HepG2 (cell line): ENCODE results near the gene MATK. TPM values are rescaled to one million over a fixed set of nuclear protein-coding genes. Genes with fewer than 3 reads are reported as not detected.
A peak's percentile ranks its signal among the peaks of the same experiment; 100 is the strongest.

ENCODE experiments used
- ATAC-seq: fragments of 200-7000 bp; cut with Tn5 transposase; 3 replicates; pipeline ENCODE4 v1.9.1; 2020; ENCODE audit warnings: mild to moderate bottlenecking, moderate library complexity
- BruUV-seq: library from RNA; stranded (reverse); fragments of 400-500 nt; replicated peaks from 2 replicates; lab custom pipeline; 2021; lab: Mats Ljungman, UMichigan
- CTCF ChIA-PET: fragments of 300-600 bp; formaldehyde crosslinking; extraction: SDS; loops from one replicate; lab custom pipeline; 2021; ENCODE audit warnings: low total read pairs, inconsistent platforms, low intra/inter-chr PET ratio; lab: Yijun Ruan, JAX
- POLR2A ChIA-PET: fragments of 350-600 bp; sonication (Branson Sonifier 250); formaldehyde crosslinking; loops from one replicate; lab custom pipeline; 2020; ENCODE audit warnings: antibody characterized with exemption, inconsistent platforms; lab: Yijun Ruan, JAX
- DNase-seq: peaks from one replicate; pipeline ENCODE4 v3.0.0-alpha.2; 2015; ENCODE audit warnings: low spot score
- FAIRE-seq: peaks from 3 replicates; lab custom pipeline; 2011; peaks lifted over from hg19 to GRCh38; lab: Jason Lieb, UNC
- H2AFZ ChIP-seq: one replicate; pipeline ENCODE4 v1.6.1; 2011; ENCODE audit warnings: low read length, inconsistent platforms
- H3K27ac ChIP-seq: fragments of 300-600 bp; 3 replicates; pipeline ENCODE4 v1.8.0; 2011; ENCODE audit warnings: mixed run types, mild to moderate bottlenecking, mixed read lengths, low read length, inconsistent platforms; ENCODE audit not compliant: insufficient read depth; ENCODE audit errors: extremely low read length
- H3K27me3 ChIP-seq, 2 experiments: fragments of 200-600 bp in 1 of 2; 2 replicates in 1 of 2; 3 replicates in 1 of 2; pipeline versions ENCODE4 v1.6.0 to v1.8.0; 2011; ENCODE audit warnings: low read length in 2 of 2, mild to moderate bottlenecking in 2 of 2, moderate library complexity in 2 of 2, inconsistent platforms in 1 of 2; ENCODE audit not compliant: insufficient read depth in 2 of 2, control insufficient read depth in 1 of 2
- H3K36me3 ChIP-seq, 2 experiments: fragments of 200-600 bp in 1 of 2; replicated peaks in 1 of 2; 2 replicates in 1 of 2; 3 replicates in 1 of 2; pipeline versions ENCODE4 v1.5.1 to v1.8.0; 2011; ENCODE audit warnings: low read length in 2 of 2, inconsistent platforms in 1 of 2; ENCODE audit not compliant: insufficient read depth in 2 of 2, control insufficient read depth in 1 of 2
- H3K4me1 ChIP-seq: 2 replicates; pipeline ENCODE4 v1.5.1; 2012; ENCODE audit warnings: low read length, inconsistent platforms; ENCODE audit not compliant: insufficient read depth
- H3K4me2 ChIP-seq: 2 replicates; pipeline ENCODE4 v1.6.0; 2011; ENCODE audit warnings: low read depth, low read length, inconsistent platforms
- H3K4me3 ChIP-seq, 3 experiments: fragments of 200-600 bp in 1 of 3; sonication (generic), shearing (Covaris generic) in 1 of 3; replicated peaks in 1 of 3; 2 replicates each; pipeline ENCODE4 v1.5.1; 2011 to 2016; ENCODE audit warnings: low read length in 3 of 3, inconsistent platforms in 2 of 3, low read depth in 2 of 3, mild to moderate bottlenecking in 2 of 3, control low read depth in 1 of 3, mixed read lengths in 1 of 3; ENCODE audit not compliant: insufficient read depth in 1 of 3
- H3K79me2 ChIP-seq: one replicate; pipeline ENCODE4 v1.6.1; 2011; ENCODE audit warnings: low read length, inconsistent platforms; ENCODE audit not compliant: insufficient read depth
- H3K9ac ChIP-seq: 2 replicates; pipeline ENCODE4 v1.6.0; 2011; ENCODE audit warnings: mild to moderate bottlenecking, low read depth, low read length, inconsistent platforms; ENCODE audit not compliant: insufficient read depth
- H3K9me3 ChIP-seq: 2 replicates; pipeline ENCODE4 v1.5.1; 2012; ENCODE audit warnings: mild to moderate bottlenecking, low read length
- H4K20me1 ChIP-seq: 2 replicates; pipeline ENCODE4 v1.6.0; 2011; ENCODE audit warnings: inconsistent platforms, mild to moderate bottlenecking, low read length, moderate library complexity; ENCODE audit not compliant: insufficient read depth
- HES4 ChIP-seq: sonication (generic); formaldehyde crosslinking; IDR thresholded peaks from 2 replicates; pipeline ENCODE4 v1.9.0; 2021; ENCODE audit warnings: mild to moderate bottlenecking, missing genetic modification reagents, borderline replicate concordance
- RBFOX2 ChIP-seq: fragments of 200-400 bp; formaldehyde crosslinking; IDR thresholded peaks from 2 replicates; pipeline ENCODE4 v1.6.1; 2017; ENCODE audit warnings: low read depth, mild to moderate bottlenecking, low read length
- TEF ChIP-seq: sonication (generic); formaldehyde crosslinking; IDR thresholded peaks from 2 replicates; pipeline ENCODE4 v1.5.0; 2020; ENCODE audit warnings: missing genetic modification reagents
- ZHX2 ChIP-seq, 2 experiments: sonication (generic) in 1 of 2; formaldehyde crosslinking in 1 of 2; IDR thresholded peaks; 2 replicates each; pipeline versions ENCODE4 v1.6.1 to v1.9.0; 2014 to 2022; ENCODE audit warnings: antibody characterized with exemption in 1 of 2, borderline replicate concordance in 1 of 2, inconsistent platforms in 1 of 2, low read depth in 1 of 2, missing genetic modification reagents in 1 of 2
- ZNF101 ChIP-seq: sonication (generic); formaldehyde crosslinking; IDR thresholded peaks from 2 replicates; pipeline ENCODE4 v1.4.0; 2020; ENCODE audit warnings: mild to moderate bottlenecking, low read depth, missing genetic modification reagents, borderline replicate concordance
- WGBS: methylation state at CpG from one replicate; pipeline ENCODE4 v1.1.6; 2017; ENCODE audit warnings: low lambda C conversion rate; 5-methylcytosine and 5-hydroxymethylcytosine counted together
- in situ Hi-C: cut with HindIII; loops from 2 replicates; pipeline ENCODE4 v1.10.0; 2017; ENCODE audit warnings: low pct_unique_long_range_greater_than_20kb; ENCODE audit not compliant: extremely low pct_ligation_motif_present
- intact Hi-C: fragments of 100-400 bp; cut with micrococcal nuclease; formaldehyde crosslinking; loops from one replicate; pipeline ENCODE4 v1.10.0; 2022; ENCODE audit not compliant: unreplicated experiment
- polyA plus RNA-seq, 8 experiments: library from polyadenylated mRNA; depleted of rRNA in 3 of 8; stranded (reverse) in 7 of 8; unstranded in 1 of 8; fragments of >200 nt; fragmentation: Illumina TruSeq in 4 of 8; extraction: Trizol in 4 of 8; gene quantifications; 2 replicates each; pipeline versions ENCODE4 v1.2.1 to v1.2.3, GENCODE V29; 2011 to 2016; ENCODE audit warnings: low read depth in 4 of 8, missing spikeins in 1 of 8, mixed read lengths in 1 of 8; ENCODE audit not compliant: insufficient read depth in 1 of 8
- total RNA-seq, 5 experiments: library from RNA; depleted of rRNA; stranded (reverse); fragments of >200 nt; fragmentation: Illumina TruSeq; extraction: Trizol; gene quantifications; 2 replicates each; pipeline ENCODE4 v1.2.3, GENCODE V29; 2016; ENCODE audit warnings: low read depth in 1 of 5

MATK gene
- total and polyA plus RNA-seq, 2 of the 13 experiments (the other 11 are each of a cell fraction or from before 2014, with no cell fraction given): 0.09 TPM; not detected in 1

- H4K20me1 ChIP-seq: no peaks in the 10 kb centered on the region
- H2AFZ ChIP-seq: no peak overlapping the region
- no peak overlapping the region for H3K27ac ChIP-seq
- H3K4me3 ChIP-seq: no peak overlapping the region
- FAIRE-seq: no peak
- H3K27me3 ChIP-seq: no peaks in the 10 kb centered on the region
- ATAC-seq: no peak
- no peak overlapping the region for H3K9ac ChIP-seq
- 84% methylated on average over 8 of the region's 25 CpGs for WGBS
- POLR2A ChIA-PET: no interaction called here
- peaks cover 5% of the 10 kb centered on the region for H3K4me1 ChIP-seq
- peaks cover 9 to 20% of the 10 kb centered on the region in 2 experiments; a peak in 2 of 5 replicates for H3K36me3 ChIP-seq
- in situ Hi-C loops (no loop called here), intact Hi-C loops (loop anchor here (10.0 kb wide), 1 partner anchor 63 kb away; the partner anchor contains the start of genes PIP5K1C and TJP3)
- no peak overlapping the region for H3K4me2 ChIP-seq
- peaks cover 3% of the 10 kb centered on the region for H3K79me2 ChIP-seq
- DNase-seq: no peak
- TF ChIP-seq ZNF101 (CRISPR knock-in tag): no peak
- 0 out of 2 replicates have a peak, but pooled peaks have one; percentile 29 for TF ChIP-seq RBFOX2
- TF ChIP-seq HES4 (CRISPR knock-in tag): 0 out of 2 replicates have a peak, but pooled peaks have one; percentile 32
- BruUV-seq: no TSS peak
- no peaks in the 10 kb centered on the region for H3K9me3 ChIP-seq
- CTCF ChIA-PET: no interaction called here
Observed at GRCh38 chr19:3768015-3768747, 18.0 kb downstream of the MATK start.

GRCh38 chr19:3767050-3767449 lies 19.1 kb downstream of the MATK start:
- Histone ChIP-seq H3K9ac (no peak overlapping the region), H3K4me2 (no peak overlapping the region), H3K4me1 (peaks cover 6% of the 10 kb centered on the region), H3K27ac (no peak overlapping the region), H3K4me3 (no peak overlapping the region), H3K79me2 (peaks cover 5% of the 10 kb centered on the region), H4K20me1 (no peaks in the 10 kb centered on the region), H3K27me3 (no peaks in the 10 kb centered on the region), H3K36me3 (peaks cover 9 to 20% of the 10 kb centered on the region in 2 experiments; a peak in 2 of 5 replicates), H2AFZ (no peak overlapping the region), H3K9me3 (no peaks in the 10 kb centered on the region)
- ATAC-seq (no peak), DNase-seq (no peak), FAIRE-seq (no peak)
- ChIA-PET POLR2A (no interaction called here), CTCF (no interaction called here)
- TF ChIP-seq RBFOX2: peak; percentile 53; the same call in 1 of the 2 replicates
- TF ChIP-seq TEF (CRISPR knock-in tag): no peak
- TF ChIP-seq ZHX2 (IDR thresholded peaks at IDR 0.05; ENCODE audit: low read depth): no peak
- TF ChIP-seq ZHX2 (CRISPR knock-in tag; IDR thresholded peaks at IDR 0.05; ENCODE audit: borderline replicate concordance): no peak
- BruUV-seq: no TSS peak
- in situ Hi-C loops (no loop called here), intact Hi-C loops (loop anchor here (10.0 kb wide), 1 partner anchor 62 kb away; the partner anchor contains the start of genes PIP5K1C and TJP3)
- WGBS: 85% methylated on average over 10 of the region's 23 CpGs
